ENCODE measurements around the gene SBNO2.

- TF ChIP-seq, protein P1, sequence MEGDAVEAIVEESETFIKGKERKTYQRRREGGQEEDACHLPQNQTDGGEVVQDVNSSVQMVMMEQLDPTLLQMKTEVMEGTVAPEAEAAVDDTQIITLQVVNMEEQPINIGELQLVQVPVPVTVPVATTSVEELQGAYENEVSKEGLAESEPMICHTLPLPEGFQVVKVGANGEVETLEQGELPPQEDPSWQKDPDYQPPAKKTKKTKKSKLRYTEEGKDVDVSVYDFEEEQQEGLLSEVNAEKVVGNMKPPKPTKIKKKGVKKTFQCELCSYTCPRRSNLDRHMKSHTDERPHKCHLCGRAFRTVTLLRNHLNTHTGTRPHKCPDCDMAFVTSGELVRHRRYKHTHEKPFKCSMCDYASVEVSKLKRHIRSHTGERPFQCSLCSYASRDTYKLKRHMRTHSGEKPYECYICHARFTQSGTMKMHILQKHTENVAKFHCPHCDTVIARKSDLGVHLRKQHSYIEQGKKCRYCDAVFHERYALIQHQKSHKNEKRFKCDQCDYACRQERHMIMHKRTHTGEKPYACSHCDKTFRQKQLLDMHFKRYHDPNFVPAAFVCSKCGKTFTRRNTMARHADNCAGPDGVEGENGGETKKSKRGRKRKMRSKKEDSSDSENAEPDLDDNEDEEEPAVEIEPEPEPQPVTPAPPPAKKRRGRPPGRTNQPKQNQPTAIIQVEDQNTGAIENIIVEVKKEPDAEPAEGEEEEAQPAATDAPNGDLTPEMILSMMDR (IDR thresholded peaks at IDR 0.05): no peak
- TF ChIP-seq EP300 (IDR thresholded peaks at IDR 0.05): peak in 1 of 4 donors; percentile 28
Observed at GRCh38 chr19:1166872-1167573, 7.0 kb downstream of the SBNO2 start.
